DOHH2 (cell line): ENCODE measurements around the gene UNC45A.

Source experiments
- H3F3A ChIP-seq: fragments of 200-600 bp; sonication (generic), shearing (Covaris generic); 2 replicates; pipeline ENCODE4 v1.6.0; 2016; ENCODE audit warnings: antibody characterized with exemption, mild to moderate bottlenecking; ENCODE audit not compliant: control insufficient read depth, insufficient read depth
- H3K27ac ChIP-seq: fragments of 200-600 bp; sonication (generic); 2 replicates; pipeline ENCODE4 v1.5.1; 2014; ENCODE audit warnings: low read depth, mild to moderate bottlenecking, low read length, moderate library complexity
- H3K27me3 ChIP-seq: fragments of 200-600 bp; sonication (generic); 2 replicates; pipeline ENCODE4 v1.6.1; 2014; ENCODE audit warnings: mild to moderate bottlenecking, low read length, mixed read lengths; ENCODE audit not compliant: control insufficient read depth
- H3K36me3 ChIP-seq: fragments of 200-600 bp; sonication (generic); 2 replicates; pipeline ENCODE4 v1.6.1; 2014; ENCODE audit warnings: mild to moderate bottlenecking, low read length, moderate library complexity, mixed read lengths; ENCODE audit not compliant: control insufficient read depth
- H3K4me1 ChIP-seq: fragments of 200-600 bp; sonication (generic); 2 replicates; pipeline ENCODE4 v1.6.1; 2014; ENCODE audit warnings: mild to moderate bottlenecking, low read length, mixed read lengths; ENCODE audit not compliant: control insufficient read depth
- H3K4me2 ChIP-seq: fragments of 200-600 bp; sonication (generic); 2 replicates; pipeline ENCODE4 v1.6.0; 2014; ENCODE audit warnings: mild to moderate bottlenecking, low read length, moderate library complexity
- H3K4me3 ChIP-seq: fragments of 200-600 bp; sonication (generic); 2 replicates; pipeline ENCODE4 v1.5.1; 2014; ENCODE audit warnings: mild to moderate bottlenecking, low read length, mixed read lengths
- H3K79me2 ChIP-seq: fragments of 200-600 bp; sonication (generic); 2 replicates; pipeline ENCODE4 v1.6.1; 2014; ENCODE audit warnings: mild to moderate bottlenecking, low read length, mixed read lengths; ENCODE audit not compliant: control insufficient read depth
- H3K9me2 ChIP-seq: fragments of 200-600 bp; sonication (generic); replicated peaks from 2 replicates; pipeline ENCODE4 v1.6.1; 2014; ENCODE audit warnings: mild to moderate bottlenecking, low read length, mixed read lengths; ENCODE audit not compliant: control insufficient read depth
- H3K9me3 ChIP-seq: fragments of 200-600 bp; sonication (generic); 2 replicates; pipeline ENCODE4 v1.6.1; 2014; ENCODE audit warnings: antibody characterized with exemption, low read length, mixed read lengths; ENCODE audit not compliant: control insufficient read depth, insufficient read depth
- H4K20me1 ChIP-seq: fragments of 200-600 bp; sonication (generic); 2 replicates; pipeline ENCODE4 v1.6.0; 2014; ENCODE audit warnings: low read depth, mild to moderate bottlenecking, antibody characterized with exemption, low read length, moderate library complexity; ENCODE audit not compliant: control insufficient read depth, insufficient read depth
- EZH2phosphoT487 ChIP-seq: fragments of 200-600 bp; sonication (generic); IDR thresholded peaks from 2 replicates; pipeline ENCODE4 v1.6.1; 2017; ENCODE audit warnings: borderline replicate concordance, mild to moderate bottlenecking, antibody characterized with exemption, low read length, moderate library complexity, mixed read lengths
- TF ChIP-seq, protein P1 (sequence below): fragments of 200-600 bp; sonication (generic); IDR thresholded peaks from one replicate; pipeline ENCODE4 v1.5.1; 2014; ENCODE audit warnings: antibody characterized with exemption, mild to moderate bottlenecking, low read depth, low read length; ENCODE audit not compliant: poor library complexity, severe bottlenecking

Gene UNC45A

DNA sequence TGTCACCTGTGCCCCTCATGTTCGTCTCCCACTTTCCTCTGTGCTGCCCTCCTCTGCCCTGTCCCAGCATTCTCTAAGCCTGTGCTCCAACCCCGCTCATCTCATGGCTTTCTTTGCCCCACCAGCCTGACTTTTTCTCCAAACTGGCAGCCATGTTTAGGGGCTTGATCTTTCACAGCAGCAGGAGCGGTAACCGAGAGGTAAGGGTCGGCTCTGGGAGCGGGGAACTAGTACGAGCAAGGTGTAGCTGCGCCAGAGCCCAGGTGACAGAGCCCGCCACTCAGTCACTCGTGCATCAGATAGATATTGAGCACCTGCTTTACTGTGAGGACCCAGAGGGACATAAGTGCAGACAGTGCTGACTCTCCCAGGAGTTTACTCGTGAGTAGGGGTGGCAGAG, 18.6 kb upstream of the UNC45A start:
- no peak overlapping the region for H3K4me3 ChIP-seq
- H4K20me1 ChIP-seq = no peaks in the 10 kb centered on the region
- peaks cover 97% of the 10 kb centered on the region for H3K36me3 ChIP-seq
- no peaks in the 10 kb centered on the region for H3K27me3 ChIP-seq
- TF ChIP-seq, protein P1, sequence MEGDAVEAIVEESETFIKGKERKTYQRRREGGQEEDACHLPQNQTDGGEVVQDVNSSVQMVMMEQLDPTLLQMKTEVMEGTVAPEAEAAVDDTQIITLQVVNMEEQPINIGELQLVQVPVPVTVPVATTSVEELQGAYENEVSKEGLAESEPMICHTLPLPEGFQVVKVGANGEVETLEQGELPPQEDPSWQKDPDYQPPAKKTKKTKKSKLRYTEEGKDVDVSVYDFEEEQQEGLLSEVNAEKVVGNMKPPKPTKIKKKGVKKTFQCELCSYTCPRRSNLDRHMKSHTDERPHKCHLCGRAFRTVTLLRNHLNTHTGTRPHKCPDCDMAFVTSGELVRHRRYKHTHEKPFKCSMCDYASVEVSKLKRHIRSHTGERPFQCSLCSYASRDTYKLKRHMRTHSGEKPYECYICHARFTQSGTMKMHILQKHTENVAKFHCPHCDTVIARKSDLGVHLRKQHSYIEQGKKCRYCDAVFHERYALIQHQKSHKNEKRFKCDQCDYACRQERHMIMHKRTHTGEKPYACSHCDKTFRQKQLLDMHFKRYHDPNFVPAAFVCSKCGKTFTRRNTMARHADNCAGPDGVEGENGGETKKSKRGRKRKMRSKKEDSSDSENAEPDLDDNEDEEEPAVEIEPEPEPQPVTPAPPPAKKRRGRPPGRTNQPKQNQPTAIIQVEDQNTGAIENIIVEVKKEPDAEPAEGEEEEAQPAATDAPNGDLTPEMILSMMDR = no peak
- TF ChIP-seq EZH2phosphoT487 = no peak
- H3F3A ChIP-seq = no peaks in the 10 kb centered on the region
- H3K9me3 ChIP-seq = no peaks in the 10 kb centered on the region
- H3K9me2 ChIP-seq = no peaks in the 10 kb centered on the region
- no peak overlapping the region for H3K27ac ChIP-seq
- no peaks in the 10 kb centered on the region for H3K79me2 ChIP-seq
- H3K4me2 ChIP-seq = no peak overlapping the region
- peaks cover 12% of the 10 kb centered on the region for H3K4me1 ChIP-seq

DNA sequence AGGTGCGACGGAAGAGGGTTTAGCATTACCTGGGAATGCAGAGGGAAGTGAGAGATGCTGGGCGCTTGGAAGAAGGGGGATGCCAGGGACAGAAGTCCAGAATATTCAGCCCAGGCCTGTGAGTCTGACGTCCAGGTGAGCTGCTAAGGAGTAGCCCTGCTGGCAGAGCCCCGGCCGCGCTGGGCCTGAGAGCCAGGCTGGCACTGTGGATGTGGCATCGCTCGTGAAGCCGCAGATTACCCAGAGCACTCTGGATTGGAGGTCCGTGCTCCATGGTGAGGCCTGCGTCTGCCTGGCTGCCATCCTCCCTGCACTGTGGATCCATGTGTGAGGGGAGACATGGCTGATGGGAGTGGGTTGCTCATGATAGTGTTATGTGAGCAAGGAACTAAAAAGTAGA, 17.5 kb upstream of the UNC45A start:
- Histone ChIP-seq H4K20me1 (no peaks in the 10 kb centered on the region), H3K79me2 (no peaks in the 10 kb centered on the region), H3K36me3 (peaks cover 90% of the 10 kb centered on the region), H3K4me1 (peaks cover 12% of the 10 kb centered on the region), H3K9me2 (no peaks in the 10 kb centered on the region), H3K27ac (no peak overlapping the region), H3K9me3 (no peaks in the 10 kb centered on the region), H3K4me2 (no peak overlapping the region), H3K27me3 (no peaks in the 10 kb centered on the region), H3K4me3 (no peak overlapping the region), H3F3A (no peaks in the 10 kb centered on the region)
- no peak for TF ChIP-seq EZH2phosphoT487
- TF ChIP-seq, protein P1 = no peak

DNA sequence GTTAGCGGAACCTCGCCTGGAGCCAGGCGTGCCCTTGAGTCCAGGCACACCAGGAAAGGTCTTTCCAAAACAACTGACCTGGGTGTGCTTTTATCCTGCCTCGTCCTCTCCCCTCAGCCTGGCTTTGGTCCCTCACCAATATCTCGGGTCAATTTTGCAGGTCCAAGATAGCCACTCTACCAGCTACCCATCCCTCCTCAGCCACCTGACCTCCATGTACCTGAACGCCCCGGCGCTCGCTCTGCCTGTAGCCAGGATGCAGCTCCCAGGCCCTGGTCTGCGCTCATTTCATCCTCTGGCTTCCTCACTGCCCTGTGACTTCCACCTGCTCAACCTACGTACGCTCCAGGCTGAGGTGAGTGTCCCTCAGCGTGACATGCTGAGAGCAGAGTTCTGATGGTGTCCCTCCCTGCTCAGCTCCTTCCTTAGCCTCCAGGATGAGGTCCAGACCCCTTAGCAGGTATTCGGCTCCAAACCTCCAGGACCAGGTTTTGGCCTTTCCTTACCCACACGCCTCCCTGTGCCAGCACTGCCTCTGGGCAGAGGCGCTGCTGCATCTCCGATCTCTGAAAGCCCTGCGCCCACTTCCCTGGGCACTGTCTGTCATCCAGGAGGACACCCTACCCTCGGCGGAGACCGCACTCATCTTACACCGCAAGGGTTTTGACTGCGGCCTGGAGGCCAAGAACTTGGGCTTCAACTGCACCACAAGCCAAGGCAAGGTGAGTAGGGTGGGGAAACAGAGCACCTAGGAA, 16.9 kb upstream of the UNC45A start:
- no peak overlapping the region for H3K4me2 ChIP-seq
- H3K36me3 ChIP-seq = peaks cover 84% of the 10 kb centered on the region
- no peaks in the 10 kb centered on the region for H3K27me3 ChIP-seq
- H3F3A ChIP-seq = no peaks in the 10 kb centered on the region
- H4K20me1 ChIP-seq = no peaks in the 10 kb centered on the region
- H3K9me3 ChIP-seq = no peaks in the 10 kb centered on the region
- no peaks in the 10 kb centered on the region for H3K9me2 ChIP-seq
- no peak for TF ChIP-seq EZH2phosphoT487
- TF ChIP-seq, protein P1 = no peak
- H3K4me3 ChIP-seq = no peak overlapping the region
- peaks cover 12% of the 10 kb centered on the region for H3K4me1 ChIP-seq
- H3K27ac ChIP-seq = no peak overlapping the region
- H3K79me2 ChIP-seq = no peaks in the 10 kb centered on the region
